ENCODE measurements around the gene PLSCR3.

The PLSCR3 gene

GRCh38 chr17:7437950-7438614 is 43.8 kb upstream of the PLSCR3 start:
- Histone ChIP-seq H3K27ac (ENCODE audit: low read length) (no peak overlapping the region), H3K9me3 (ENCODE audit: control insufficient read depth, insufficient read depth, low read length) (no peaks in the 10 kb centered on the region), H3K36me3 (ENCODE audit: control insufficient read depth, insufficient read depth, low read length) (no peaks in the 10 kb centered on the region), H3K4me1 (ENCODE audit: control insufficient read depth, insufficient read depth, low read length) (no peaks in the 10 kb centered on the region), H3K4me3 (ENCODE audit: low read length) (peak overlapping the region; percentile 65; the same call in 1 of the 2 replicates), H3K27me3 (ENCODE audit: control insufficient read depth, insufficient read depth, low read length) (no peaks in the 10 kb centered on the region; the same call in 1 of the 2 replicates)
- WGBS (ENCODE audit: insufficient coverage, insufficient read length) = no CpG with 5 or more reads among the region's 48 CpGs
- DNase-seq (ENCODE audit: low read depth, low spot score) = no peak

- WGBS (ENCODE audit: insufficient coverage, insufficient read length) = no CpG with 5 or more reads among the region's 31 CpGs
- no peak for DNase-seq (ENCODE audit: low read depth, low spot score)
- no peaks in the 10 kb centered on the region; the same call in 1 of the 2 replicates for H3K27me3 ChIP-seq (ENCODE audit: control insufficient read depth, insufficient read depth, low read length)
- no peaks in the 10 kb centered on the region for H3K36me3 ChIP-seq (ENCODE audit: control insufficient read depth, insufficient read depth, low read length)
- H3K27ac ChIP-seq (ENCODE audit: low read length) = no peak overlapping the region
- peak overlapping the region; percentile 65; the same call in 1 of the 2 replicates for H3K4me3 ChIP-seq (ENCODE audit: low read length)
- H3K4me1 ChIP-seq (ENCODE audit: control insufficient read depth, insufficient read depth, low read length) = no peaks in the 10 kb centered on the region
- no peaks in the 10 kb centered on the region for H3K9me3 ChIP-seq (ENCODE audit: control insufficient read depth, insufficient read depth, low read length)
These were observed 43.1 kb upstream of the PLSCR3 start for GRCh38 chr17:7437369-7437863.

GRCh38 chr17:7436556-7437368 is 42.4 kb upstream of the PLSCR3 start:
- no peak for DNase-seq (ENCODE audit: low read depth, low spot score)
- no CpG with 5 or more reads among the region's 92 CpGs for whole genome bisulfite sequencing (ENCODE audit: insufficient coverage, insufficient read length)
- Histone ChIP-seq H3K4me3 (ENCODE audit: low read length) (peak overlapping the region; percentile 65; the same call in 1 of the 2 replicates), H3K36me3 (ENCODE audit: control insufficient read depth, insufficient read depth, low read length) (no peaks in the 10 kb centered on the region), H3K9me3 (ENCODE audit: control insufficient read depth, insufficient read depth, low read length) (no peaks in the 10 kb centered on the region), H3K27ac (ENCODE audit: low read length) (no peak overlapping the region), H3K27me3 (ENCODE audit: control insufficient read depth, insufficient read depth, low read length) (no peaks in the 10 kb centered on the region; the same call in 1 of the 2 replicates), H3K4me1 (ENCODE audit: control insufficient read depth, insufficient read depth, low read length) (no peaks in the 10 kb centered on the region)

- Histone ChIP-seq H3K4me3 (ENCODE audit: low read length) (peak overlapping the region; percentile 65; the same call in 1 of the 2 replicates), H3K27me3 (ENCODE audit: control insufficient read depth, insufficient read depth, low read length) (no peaks in the 10 kb centered on the region; the same call in 1 of the 2 replicates), H3K4me1 (ENCODE audit: control insufficient read depth, insufficient read depth, low read length) (no peaks in the 10 kb centered on the region), H3K9me3 (ENCODE audit: control insufficient read depth, insufficient read depth, low read length) (no peaks in the 10 kb centered on the region), H3K36me3 (ENCODE audit: control insufficient read depth, insufficient read depth, low read length) (no peaks in the 10 kb centered on the region), H3K27ac (ENCODE audit: low read length) (no peak overlapping the region)
- no peak for DNase-seq (ENCODE audit: low read depth, low spot score)
- no CpG with 5 or more reads among the region's 49 CpGs for WGBS (ENCODE audit: insufficient coverage, insufficient read length)
These were observed 41.6 kb upstream of the PLSCR3 start for GRCh38 chr17:7435676-7436555.

GRCh38 chr17:7432296-7432695 is 38.0 kb upstream of the PLSCR3 start:
- H3K36me3 ChIP-seq (ENCODE audit: control insufficient read depth, insufficient read depth, low read length) = no peaks in the 10 kb centered on the region
- no peak overlapping the region for H3K27ac ChIP-seq (ENCODE audit: low read length)
- H3K4me3 ChIP-seq (ENCODE audit: low read length) = no peak overlapping the region
- DNase-seq (ENCODE audit: low read depth, low spot score) = no peak
- no peaks in the 10 kb centered on the region for H3K4me1 ChIP-seq (ENCODE audit: control insufficient read depth, insufficient read depth, low read length)
- no peaks in the 10 kb centered on the region for H3K9me3 ChIP-seq (ENCODE audit: control insufficient read depth, insufficient read depth, low read length)
- H3K27me3 ChIP-seq (ENCODE audit: control insufficient read depth, insufficient read depth, low read length) = no peaks in the 10 kb centered on the region
- WGBS (ENCODE audit: insufficient coverage, insufficient read length) = no CpG with 5 or more reads among the region's 11 CpGs

GRCh38 chr17:7431231-7431630 is 36.9 kb upstream of the PLSCR3 start:
- H3K27me3 ChIP-seq (ENCODE audit: control insufficient read depth, insufficient read depth, low read length) = no peaks in the 10 kb centered on the region
- no peak for DNase-seq (ENCODE audit: low read depth, low spot score)
- no CpG with 5 or more reads among the region's 1 CpG for WGBS (ENCODE audit: insufficient coverage, insufficient read length)
- H3K4me1 ChIP-seq (ENCODE audit: control insufficient read depth, insufficient read depth, low read length) = no peaks in the 10 kb centered on the region
- no peak overlapping the region for H3K4me3 ChIP-seq (ENCODE audit: low read length)
- H3K36me3 ChIP-seq (ENCODE audit: control insufficient read depth, insufficient read depth, low read length) = no peaks in the 10 kb centered on the region
- no peak overlapping the region for H3K27ac ChIP-seq (ENCODE audit: low read length)
- no peaks in the 10 kb centered on the region for H3K9me3 ChIP-seq (ENCODE audit: control insufficient read depth, insufficient read depth, low read length)

DNA sequence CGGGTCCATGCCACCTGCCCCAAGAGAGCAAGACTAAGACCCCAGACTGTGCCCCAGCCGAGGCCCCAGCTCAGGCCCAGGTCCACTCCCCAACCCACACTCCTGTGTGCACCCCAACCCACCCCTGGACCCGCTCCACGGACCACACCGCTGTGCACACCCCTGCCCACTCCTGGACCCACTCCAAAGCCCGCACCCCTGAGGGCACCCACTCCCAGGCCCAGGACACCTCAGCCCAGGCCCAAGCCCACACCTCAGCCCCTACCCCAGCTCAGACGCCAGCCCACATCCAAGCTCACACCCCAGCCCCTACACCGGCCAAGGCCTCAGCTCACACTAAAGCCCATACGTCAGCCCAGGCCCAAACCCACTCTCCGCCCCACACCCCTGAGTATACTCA is 35.4 kb upstream of the PLSCR3 start:
- no peak for DNase-seq (ENCODE audit: low read depth, low spot score)
- no peaks in the 10 kb centered on the region for H3K36me3 ChIP-seq (ENCODE audit: control insufficient read depth, insufficient read depth, low read length)
- H3K27me3 ChIP-seq (ENCODE audit: control insufficient read depth, insufficient read depth, low read length) = no peaks in the 10 kb centered on the region
- WGBS (ENCODE audit: insufficient coverage, insufficient read length) = no CpG with 5 or more reads among the region's 10 CpGs
- H3K27ac ChIP-seq (ENCODE audit: low read length) = no peak overlapping the region
- H3K9me3 ChIP-seq (ENCODE audit: control insufficient read depth, insufficient read depth, low read length) = no peaks in the 10 kb centered on the region
- H3K4me3 ChIP-seq (ENCODE audit: low read length) = no peak overlapping the region
- no peaks in the 10 kb centered on the region for H3K4me1 ChIP-seq (ENCODE audit: control insufficient read depth, insufficient read depth, low read length)

- no CpG with 5 or more reads among the region's 5 CpGs for WGBS (ENCODE audit: insufficient coverage, insufficient read length)
- no peak for DNase-seq (ENCODE audit: low read depth, low spot score)
These were observed 34.2 kb upstream of the PLSCR3 start, which contains the start of gene SPEM3 for GRCh38 chr17:7428557-7428956. Gene SPEM3 (plus strand): TSS chr17:7428857. CDS start chr17:7428903, 46 bp downstream.

DNA sequence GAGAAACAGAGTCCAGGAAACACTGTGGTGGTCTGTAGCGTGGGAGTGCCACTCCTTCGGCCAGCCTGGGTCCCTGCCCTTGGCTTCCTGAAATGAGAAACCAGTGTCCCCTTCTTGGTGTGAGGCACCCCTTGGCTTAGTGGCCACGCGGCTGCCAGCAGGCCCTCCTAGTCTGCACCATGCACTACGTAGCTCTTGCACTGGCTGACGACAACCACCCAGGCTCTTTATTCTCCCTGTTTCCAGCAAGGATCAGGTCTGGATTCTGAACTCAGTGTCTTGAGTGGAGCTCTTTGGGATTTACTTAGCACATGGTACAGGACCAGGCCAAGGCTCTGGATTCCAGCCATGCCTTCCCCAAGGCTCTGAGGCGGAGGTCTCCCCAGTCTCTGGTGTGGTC is 33.2 kb upstream of the PLSCR3 start:
- no peaks in the 10 kb centered on the region for H3K9me3 ChIP-seq (ENCODE audit: control insufficient read depth, insufficient read depth, low read length)
- no peak for DNase-seq (ENCODE audit: low read depth, low spot score)
- no peak overlapping the region for H3K4me3 ChIP-seq (ENCODE audit: low read length)
- WGBS (ENCODE audit: insufficient coverage, insufficient read length) = no CpG with 5 or more reads among the region's 7 CpGs
- H3K36me3 ChIP-seq (ENCODE audit: control insufficient read depth, insufficient read depth, low read length) = no peaks in the 10 kb centered on the region
- H3K4me1 ChIP-seq (ENCODE audit: control insufficient read depth, insufficient read depth, low read length) = no peaks in the 10 kb centered on the region
- no peak overlapping the region for H3K27ac ChIP-seq (ENCODE audit: low read length)
- H3K27me3 ChIP-seq (ENCODE audit: control insufficient read depth, insufficient read depth, low read length) = no peaks in the 10 kb centered on the region

More at GRCh38 chr17:7428557-7428956, 34.2 kb upstream of the PLSCR3 start, which contains the start of gene SPEM3:
- Histone ChIP-seq H3K4me3 (ENCODE audit: low read length) (no peak within 1 kb of the TSS), H3K27ac (ENCODE audit: low read length) (no peak within 1 kb of the TSS), H3K27me3 (ENCODE audit: control insufficient read depth, insufficient read depth, low read length) (no peaks in the 10 kb centered on the region), H3K9me3 (ENCODE audit: control insufficient read depth, insufficient read depth, low read length) (no peaks in the 10 kb centered on the region), H3K36me3 (ENCODE audit: control insufficient read depth, insufficient read depth, low read length) (no peaks in the 10 kb centered on the region), H3K4me1 (ENCODE audit: control insufficient read depth, insufficient read depth, low read length) (no peaks in the 10 kb centered on the region)
